Brain microvascular endothelial cell (primary cell): ENCODE measurements around the gene DNAJC7.

Experiments
- DNase-seq: peaks from one replicate; pipeline ENCODE4 v3.0.0-alpha.2; 2020
- H3K27ac ChIP-seq: fragments of 250-450 bp; sonication (Bioruptor Pico); 2 replicates; pipeline ENCODE4 v1.5.1; 2020; ENCODE audit warnings: mild to moderate bottlenecking, moderate library complexity
- H3K27me3 ChIP-seq: fragments of 250-450 bp; sonication (Bioruptor Pico); replicated peaks from 2 replicates; pipeline ENCODE4 v1.5.1; 2020; ENCODE audit warnings: mild to moderate bottlenecking
- H3K36me3 ChIP-seq: fragments of 250-450 bp; sonication (Bioruptor Pico); replicated peaks from 2 replicates; pipeline ENCODE4 v1.5.1; 2020; ENCODE audit warnings: mild to moderate bottlenecking
- H3K4me3 ChIP-seq: 2 replicates; pipeline ENCODE4 v1.5.1; 2011; ENCODE audit warnings: low read depth, mild to moderate bottlenecking, control low read depth, low read length, moderate library complexity
- in situ Hi-C: cut with HindIII; loops from 2 replicates; pipeline ENCODE4 v1.10.0; 2017; ENCODE audit warnings: low sequenced_read_pairs, low pct_ligation_motif_present
- TF ChIP-seq, protein P1 (sequence below): IDR thresholded peaks from 2 replicates; pipeline ENCODE4 v1.5.1; 2011; ENCODE audit warnings: low read depth, mild to moderate bottlenecking, moderate library complexity, low read length, control low read depth, inconsistent platforms; ENCODE audit errors: missing control alignments

Gene DNAJC7

DNA sequence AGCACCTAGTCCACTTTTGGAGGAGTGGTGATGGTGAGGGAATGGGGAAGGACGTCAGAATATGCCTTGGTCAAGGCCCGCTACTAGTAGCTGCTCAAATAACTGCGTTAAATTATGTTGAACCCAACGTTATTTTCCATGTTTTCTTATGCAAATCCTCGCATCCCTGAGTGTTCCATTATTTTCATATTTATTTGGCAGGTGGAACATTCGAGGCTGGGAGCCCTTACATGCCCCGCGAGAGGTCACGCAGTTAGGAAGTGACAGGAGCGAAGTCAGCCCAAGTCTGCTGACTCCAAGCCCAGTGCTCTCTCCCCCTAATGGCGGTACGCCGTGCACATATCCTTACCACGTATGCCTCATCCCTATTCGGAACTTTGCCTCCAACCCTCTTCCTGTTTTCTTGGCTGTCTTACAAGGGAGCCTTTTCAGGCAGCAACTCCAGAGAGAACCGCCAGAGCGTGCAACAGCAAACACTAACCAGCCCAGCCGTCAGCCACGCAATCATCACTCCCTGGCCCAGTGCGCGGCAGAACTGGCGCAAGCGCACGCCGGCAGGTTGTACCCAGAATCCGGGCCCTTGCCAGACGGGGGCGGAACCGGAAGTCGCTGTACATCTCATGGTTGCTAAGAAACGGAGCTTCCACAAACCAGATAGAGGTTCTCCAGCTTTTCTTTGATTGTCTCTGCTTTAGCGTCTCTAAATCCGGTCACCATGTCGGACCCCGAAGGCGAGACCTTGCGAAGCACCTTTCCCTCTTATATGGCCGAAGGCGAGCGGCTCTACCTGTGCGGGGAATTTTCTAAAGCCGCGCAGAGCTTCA, 87.0 kb downstream of the DNAJC7 start, which contains the start of gene ODAD4:
TSS of gene ODAD4 (plus strand) at position 609 of the 824 bp plus-strand sequence. CDS start at position 716, 107 bp downstream.
- peak; percentile 98 for DNase-seq
- no peaks in the 10 kb centered on the region for H3K36me3 ChIP-seq
- TF ChIP-seq, protein P1, sequence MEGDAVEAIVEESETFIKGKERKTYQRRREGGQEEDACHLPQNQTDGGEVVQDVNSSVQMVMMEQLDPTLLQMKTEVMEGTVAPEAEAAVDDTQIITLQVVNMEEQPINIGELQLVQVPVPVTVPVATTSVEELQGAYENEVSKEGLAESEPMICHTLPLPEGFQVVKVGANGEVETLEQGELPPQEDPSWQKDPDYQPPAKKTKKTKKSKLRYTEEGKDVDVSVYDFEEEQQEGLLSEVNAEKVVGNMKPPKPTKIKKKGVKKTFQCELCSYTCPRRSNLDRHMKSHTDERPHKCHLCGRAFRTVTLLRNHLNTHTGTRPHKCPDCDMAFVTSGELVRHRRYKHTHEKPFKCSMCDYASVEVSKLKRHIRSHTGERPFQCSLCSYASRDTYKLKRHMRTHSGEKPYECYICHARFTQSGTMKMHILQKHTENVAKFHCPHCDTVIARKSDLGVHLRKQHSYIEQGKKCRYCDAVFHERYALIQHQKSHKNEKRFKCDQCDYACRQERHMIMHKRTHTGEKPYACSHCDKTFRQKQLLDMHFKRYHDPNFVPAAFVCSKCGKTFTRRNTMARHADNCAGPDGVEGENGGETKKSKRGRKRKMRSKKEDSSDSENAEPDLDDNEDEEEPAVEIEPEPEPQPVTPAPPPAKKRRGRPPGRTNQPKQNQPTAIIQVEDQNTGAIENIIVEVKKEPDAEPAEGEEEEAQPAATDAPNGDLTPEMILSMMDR, result peak; percentile 75
- in situ Hi-C loops, result no loop called here
- H3K27ac ChIP-seq, result peak within 1 kb of the TSS; percentile 62
- H3K27me3 ChIP-seq, result no peaks in the 10 kb centered on the region
- H3K4me3 ChIP-seq, result peak within 1 kb of the TSS; percentile 65

DNA sequence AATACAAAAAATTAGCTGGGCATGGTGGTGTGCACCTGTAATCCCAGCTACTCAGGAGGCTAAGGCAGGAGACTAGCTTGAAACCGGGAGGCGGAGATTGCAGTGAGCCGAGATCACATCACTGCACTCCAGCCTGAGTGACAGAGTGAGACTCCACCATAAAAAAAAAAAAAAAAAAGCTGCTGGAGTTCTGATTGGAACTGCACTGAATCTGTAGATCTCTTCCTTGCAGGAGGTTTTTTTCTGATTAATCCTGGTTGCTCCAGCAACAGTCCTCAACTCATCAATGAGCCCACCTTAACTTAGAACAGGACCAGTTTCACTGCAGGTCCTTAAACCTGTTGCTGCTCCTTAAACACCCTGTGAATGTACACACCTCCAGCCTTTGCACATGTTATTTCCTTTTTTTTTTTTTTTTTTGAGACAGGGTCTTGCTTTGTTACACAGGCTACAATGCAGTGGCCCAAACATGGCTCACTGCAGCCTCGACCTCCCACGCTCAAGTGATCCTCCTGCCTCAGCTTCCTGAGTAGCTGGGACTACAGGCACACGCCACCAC, 88.5 kb downstream of the DNAJC7 start:
- in situ Hi-C loops, result no loop called here
- TF ChIP-seq, protein P1, result no peak
- Histone ChIP-seq H3K27me3 (no peaks in the 10 kb centered on the region), H3K27ac (no peak overlapping the region), H3K4me3 (no peak overlapping the region), H3K36me3 (no peaks in the 10 kb centered on the region)
- DNase-seq, result no peak
